CD4-positive, alpha-beta T cell treated with Interferon gamma for 1 hour (primary cell): ENCODE data around the gene MRGPRF.
A peak's percentile ranks its signal among the peaks of the same experiment; 100 is the strongest.

ENCODE experiments used
- DNase-seq: peaks from one replicate; pipeline ENCODE4 v3.0.0-alpha.2; 2020

The MRGPRF gene, protein sequence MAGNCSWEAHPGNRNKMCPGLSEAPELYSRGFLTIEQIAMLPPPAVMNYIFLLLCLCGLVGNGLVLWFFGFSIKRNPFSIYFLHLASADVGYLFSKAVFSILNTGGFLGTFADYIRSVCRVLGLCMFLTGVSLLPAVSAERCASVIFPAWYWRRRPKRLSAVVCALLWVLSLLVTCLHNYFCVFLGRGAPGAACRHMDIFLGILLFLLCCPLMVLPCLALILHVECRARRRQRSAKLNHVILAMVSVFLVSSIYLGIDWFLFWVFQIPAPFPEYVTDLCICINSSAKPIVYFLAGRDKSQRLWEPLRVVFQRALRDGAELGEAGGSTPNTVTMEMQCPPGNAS

DNA sequence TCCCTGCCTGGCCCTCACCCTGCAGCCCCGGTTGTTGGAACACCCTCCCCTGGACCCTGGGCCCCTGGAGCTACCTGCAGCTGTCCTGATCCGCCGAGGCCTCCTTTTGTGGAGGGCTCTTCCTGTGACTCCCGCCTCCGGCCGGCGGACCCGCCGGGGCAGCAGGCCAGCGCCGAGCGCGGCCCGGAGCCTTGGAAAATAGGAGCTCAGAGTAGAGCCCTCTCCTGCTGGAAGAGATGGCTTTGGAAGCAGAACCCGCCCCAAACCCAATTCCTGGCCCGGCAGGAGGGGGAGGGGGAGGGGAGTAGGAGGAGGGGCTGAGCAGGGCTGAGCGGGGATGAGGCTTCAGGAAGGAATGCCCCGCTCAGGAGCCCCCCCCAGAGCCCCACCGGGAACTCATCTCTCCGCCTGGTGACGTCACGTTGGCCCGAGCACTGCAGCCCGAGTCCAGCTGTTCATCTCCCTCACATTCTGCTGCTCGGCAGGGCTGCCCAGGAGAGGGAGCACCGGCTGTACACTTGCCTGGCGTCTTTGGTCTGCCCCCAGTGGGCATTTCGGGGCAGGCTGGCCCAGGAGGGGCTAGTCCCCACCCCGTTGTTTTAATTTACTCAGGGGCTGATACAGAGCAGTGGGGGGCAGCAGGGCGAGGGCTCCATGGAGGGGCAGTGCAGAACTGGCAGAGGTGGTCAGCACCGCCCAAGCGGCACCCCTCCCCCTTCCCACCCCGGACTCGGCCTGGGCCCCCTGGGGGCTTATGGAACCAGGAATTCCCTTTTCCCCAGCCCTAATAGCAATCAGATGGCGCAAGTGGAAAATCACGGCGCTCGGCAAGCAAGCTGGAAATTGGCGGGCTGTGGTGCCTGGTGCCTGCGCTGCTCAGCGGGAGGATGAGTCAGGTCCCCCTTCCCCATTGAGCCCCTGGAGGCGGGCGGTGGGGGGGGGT is at the start of gene MRGPRF:
Gene MRGPRF (minus strand): TSS at position 238 of the 943 bp plus-strand sequence. CDS start 3,345 bp downstream, outside the sequence.
- DNase-seq: no peak

DNA sequence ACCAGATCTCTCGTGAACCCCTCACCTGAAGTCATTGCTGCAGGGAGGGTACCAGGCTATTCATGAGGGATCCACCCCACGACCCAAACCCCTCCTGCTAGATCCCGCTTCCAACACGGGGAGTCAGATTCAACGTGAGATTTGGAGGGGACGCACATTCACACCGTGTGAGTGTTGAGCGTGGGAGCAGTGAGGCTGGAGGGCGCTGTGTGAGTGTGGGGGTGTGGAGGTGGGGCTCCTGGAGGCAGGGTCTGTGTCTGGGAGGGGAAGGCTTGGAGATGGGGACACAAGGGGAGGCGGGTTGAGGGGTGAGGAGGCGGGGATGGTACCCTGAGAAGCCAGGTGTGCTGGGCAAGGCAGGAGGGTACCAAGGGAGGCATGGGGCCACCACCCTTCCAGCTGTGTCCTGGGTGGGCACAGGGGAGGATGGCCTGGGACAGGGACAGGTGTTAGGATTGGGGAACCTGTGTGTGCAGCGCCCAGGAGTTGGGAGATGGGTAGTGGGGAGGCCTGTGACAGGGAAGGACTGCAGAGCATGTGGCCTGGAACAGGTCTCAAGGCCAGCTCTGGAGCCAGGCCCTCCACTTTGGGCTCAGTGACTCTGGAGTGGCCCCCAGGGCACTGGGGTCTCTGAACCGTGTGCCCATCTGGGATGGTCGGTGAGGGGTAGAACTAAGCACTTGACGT is 49.3 kb upstream of the MRGPRF start:
- DNase-seq: no peak

DNA sequence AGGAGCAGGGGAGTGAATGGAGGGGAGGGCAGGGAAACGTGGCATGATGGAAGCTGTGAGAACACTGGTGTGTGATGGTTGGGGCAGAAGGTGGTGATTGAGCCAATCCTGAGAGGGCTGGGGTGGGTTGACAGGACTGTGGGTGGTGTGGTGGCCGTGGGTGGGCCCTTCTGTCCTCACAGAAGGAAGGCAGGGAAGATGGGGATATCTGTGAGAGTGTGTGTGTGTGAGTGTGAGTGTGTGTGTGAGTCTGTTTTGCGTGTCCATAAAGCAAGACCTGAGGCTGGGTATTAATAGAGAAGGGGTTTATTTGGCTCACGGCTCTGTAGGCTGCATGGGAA is 48.6 kb upstream of the MRGPRF start:
- DNase-seq: no peak

DNA sequence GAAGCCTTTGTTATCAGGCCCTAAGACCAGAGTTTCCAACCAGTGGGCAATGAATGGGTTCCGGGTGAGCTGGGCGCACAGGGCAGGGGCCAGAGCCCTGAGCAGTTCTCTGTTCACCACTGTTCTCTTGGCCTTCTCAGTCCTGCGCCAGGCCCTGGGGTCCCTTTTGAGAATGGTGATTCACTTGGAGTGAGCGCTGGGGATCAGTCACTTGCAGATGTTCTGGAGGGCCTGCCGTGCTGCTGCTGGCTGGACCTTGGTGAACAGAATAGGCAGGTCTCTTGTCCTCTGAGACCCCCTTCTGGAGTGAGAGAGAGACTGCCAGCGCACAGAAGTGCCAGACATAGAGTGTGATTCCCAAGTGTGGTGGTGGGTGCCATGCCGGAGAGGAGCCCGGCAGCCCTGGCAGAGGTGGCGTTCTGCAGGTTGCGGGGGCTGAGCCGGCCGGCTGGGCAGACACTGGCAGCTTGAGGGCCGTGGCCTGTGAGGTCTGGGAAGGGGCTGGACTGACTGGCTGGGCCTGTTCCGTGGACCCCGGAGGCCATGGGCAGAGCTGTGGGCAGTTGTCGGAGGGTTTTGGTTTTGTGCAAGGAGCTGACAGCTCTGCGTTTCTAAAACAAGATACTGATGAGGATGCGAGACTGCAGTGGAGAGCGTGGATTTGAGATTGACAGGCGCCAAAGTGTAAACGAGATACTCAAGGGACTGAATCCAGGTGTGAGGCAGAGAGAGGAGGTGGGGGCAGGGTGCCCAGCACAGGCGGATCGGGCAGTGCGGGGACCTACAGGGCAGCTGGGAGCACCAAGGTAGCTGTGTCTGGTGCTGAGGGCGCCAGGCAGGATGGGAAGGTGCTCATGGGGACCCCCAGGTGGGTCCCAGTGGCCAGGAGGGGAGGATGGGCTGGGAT is 48.0 kb upstream of the MRGPRF start:
- DNase-seq: no peak

GRCh38 chr11:69059985-69060384 is 46.9 kb upstream of the MRGPRF start:
- DNase-seq: no peak

GRCh38 chr11:69059429-69059828 is 46.4 kb upstream of the MRGPRF start:
- DNase-seq: no peak

GRCh38 chr11:69058511-69059270 is 45.6 kb upstream of the MRGPRF start:
- no peak for DNase-seq

DNA sequence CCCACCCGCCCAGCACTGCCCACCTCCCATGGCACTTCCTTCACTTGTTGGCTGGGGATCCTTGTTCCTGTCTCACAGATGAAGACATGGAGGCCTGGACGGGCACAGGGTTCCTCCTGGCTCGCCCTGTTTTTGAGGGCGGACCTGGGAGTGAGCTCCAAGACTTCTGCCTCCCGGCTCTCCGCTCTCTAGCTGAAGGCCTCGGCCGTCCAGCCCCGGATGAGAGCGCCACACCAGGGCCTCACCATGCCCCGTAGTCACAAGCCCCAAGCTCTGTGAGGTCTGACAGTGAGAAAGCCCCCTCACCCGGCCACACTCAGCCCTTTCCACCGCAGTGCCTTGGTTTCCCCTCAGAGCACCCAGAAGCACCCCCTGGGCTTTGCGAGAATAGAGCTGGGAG is 44.8 kb upstream of the MRGPRF start:
- DNase-seq: no peak

GRCh38 chr11:69057236-69057635 is 44.2 kb upstream of the MRGPRF start:
- DNase-seq: no peak

- DNase-seq: peak; percentile 74
Measured at GRCh38 chr11:69055598-69056516, 42.8 kb upstream of the MRGPRF start.

- DNase-seq: no peak
Measured at GRCh38 chr11:69055212-69055586, 42.2 kb upstream of the MRGPRF start.

- no peak for DNase-seq
Measured at GRCh38 chr11:69054397-69055211, 41.6 kb upstream of the MRGPRF start.

DNA sequence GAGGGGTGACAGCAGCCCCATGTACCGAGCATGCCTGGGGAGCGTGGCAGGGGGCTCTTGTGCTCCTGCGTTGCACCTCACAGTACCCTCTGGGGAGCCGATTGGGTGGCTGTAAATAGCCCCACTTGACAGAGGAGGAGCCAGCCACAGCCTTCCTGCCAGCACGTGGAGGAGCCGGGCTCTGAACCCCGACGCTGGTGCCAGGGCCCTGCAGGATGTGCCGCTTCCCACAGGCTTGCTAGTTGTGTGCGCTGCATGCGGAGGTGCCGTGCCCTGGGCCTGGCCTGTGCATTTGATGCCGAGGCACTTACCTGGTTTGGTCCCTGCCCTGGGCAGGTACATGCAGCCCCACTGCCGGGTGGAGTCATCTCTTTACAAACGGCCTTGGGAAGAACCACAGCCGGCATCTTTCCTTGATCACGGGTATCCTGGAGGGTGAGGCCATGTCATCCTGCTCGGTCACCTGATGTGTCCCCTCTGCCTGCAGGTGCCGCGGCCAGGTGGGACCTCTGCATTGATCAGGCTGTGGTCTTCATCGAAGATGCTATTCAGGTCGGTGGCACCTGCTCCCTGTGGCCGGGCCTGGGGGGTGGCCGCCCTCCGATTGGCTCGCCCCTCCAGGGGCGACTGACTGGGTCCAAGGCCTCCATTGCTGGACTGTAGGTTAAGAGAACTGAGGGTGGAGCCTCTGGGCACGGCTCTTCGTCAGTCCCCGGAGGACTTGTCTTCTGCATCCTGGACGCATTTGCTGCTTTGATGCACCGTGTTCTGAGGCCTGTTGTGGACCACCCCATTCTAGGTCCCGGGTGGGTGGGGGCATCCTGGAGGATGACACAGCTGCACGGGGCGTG is 40.7 kb upstream of the MRGPRF start:
- no peak for DNase-seq

GRCh38 chr11:69053169-69053477 is 40.1 kb upstream of the MRGPRF start:
- DNase-seq: no peak

GRCh38 chr11:69052343-69053168 is 39.5 kb upstream of the MRGPRF start:
- DNase-seq: no peak

DNA sequence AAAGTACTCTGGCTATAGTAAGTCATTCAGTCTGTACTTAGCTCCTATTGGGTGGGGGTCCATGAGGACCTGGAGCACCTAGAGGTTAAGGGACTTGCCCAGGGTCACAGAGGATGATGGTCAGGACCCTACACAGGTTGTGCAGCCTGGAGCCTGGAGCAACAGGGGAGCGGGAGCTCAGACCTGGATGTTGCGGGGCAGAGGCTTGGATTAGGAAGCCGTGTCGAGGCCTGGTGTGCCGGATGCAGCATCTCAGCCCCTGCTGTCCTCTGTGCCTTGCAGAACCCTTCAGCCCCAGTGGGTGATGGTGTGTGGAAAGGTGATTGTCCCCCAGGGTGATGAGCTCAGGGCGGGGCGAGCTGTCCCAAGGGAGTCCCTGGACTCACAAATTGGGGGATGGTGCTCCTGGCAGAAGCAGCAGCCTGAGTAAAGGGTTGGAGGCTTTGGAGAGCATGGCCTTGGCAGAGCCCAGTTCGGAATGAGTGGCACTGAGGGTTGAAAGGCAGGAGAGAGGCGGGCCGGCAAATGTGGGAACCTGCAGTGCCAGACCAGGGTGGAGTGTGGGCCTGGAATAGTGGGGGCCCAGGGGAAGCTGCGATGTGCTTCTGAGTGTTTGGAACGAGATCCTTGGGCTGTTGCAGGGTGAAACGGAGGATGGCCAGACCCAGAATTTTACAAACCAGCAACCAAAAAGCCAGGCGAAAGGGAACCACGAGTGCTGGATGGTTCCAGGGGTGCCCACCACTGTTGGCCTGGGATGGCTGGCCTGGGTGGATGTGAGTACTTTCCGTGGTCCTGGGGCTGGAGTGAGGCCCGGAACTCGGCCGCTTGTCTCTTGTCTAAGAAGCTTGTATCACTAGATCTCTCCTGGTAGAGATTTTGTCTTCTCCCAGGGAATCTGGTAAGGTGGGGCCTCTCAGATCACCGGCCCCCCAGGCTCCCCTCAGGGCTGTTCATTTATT is 38.6 kb upstream of the MRGPRF start:
- DNase-seq: no peak
